ENCODE results near the gene RPIA.
"Not testable (repeated sequence)": the region's sequence is repeated elsewhere in the genome, so short reads cannot be mapped to it uniquely, and the experiment has no call there.

Gene RPIA

GRCh38 chr2:88735133-88735532 lies 43.7 kb downstream of the RPIA start:
- no peak for DNase-seq (ENCODE audit: low read depth in 2 of 2)

DNA sequence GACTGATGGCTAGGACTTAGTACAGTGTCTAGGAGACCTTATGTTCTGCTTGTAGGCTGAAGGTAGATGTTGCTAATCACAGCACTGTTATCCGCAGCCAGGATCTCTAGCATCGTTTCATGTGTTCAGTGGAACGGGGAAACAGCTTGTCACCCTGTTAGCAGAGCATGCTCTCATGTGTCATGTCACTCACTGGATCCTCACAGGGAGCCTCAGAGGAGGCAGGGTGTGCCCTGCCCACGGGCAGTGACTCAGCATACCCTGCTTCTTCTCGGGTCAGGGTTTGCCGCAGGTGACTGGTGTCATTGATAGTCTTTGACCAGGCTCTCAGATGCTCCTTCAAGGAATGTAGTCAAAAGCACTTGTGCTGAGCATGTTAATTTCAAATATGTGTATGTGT lies 44.4 kb downstream of the RPIA start:
- DNase-seq (ENCODE audit: low read depth in 2 of 2): peak in 1 of 2 donors; percentile 27

GRCh38 chr2:88736437-88736836 lies 45.0 kb downstream of the RPIA start:
- DNase-seq (ENCODE audit: low read depth in 2 of 2): no peak

- DNase-seq (ENCODE audit: low read depth in 2 of 2): no peak
Observed at GRCh38 chr2:88737385-88737784, 45.9 kb downstream of the RPIA start.

DNA sequence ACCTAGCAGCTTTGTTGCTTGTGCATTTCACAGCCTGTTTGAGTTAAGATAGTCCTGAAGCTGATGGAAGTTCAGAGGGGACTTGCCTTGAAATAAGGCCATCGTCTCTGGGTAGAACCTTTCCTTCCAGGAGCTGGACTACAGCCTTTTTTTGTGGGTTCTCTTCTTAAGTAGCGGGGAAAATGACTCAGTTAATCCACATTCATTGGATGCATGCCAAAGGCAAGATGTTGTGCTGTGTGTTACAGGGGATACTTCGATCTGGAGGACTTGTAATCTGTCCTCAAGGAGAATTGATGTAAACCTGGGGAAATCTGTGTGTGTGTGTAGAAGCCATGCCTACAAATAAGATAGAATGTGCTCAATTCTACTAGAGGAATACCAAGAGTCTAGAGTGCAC lies 46.8 kb downstream of the RPIA start:
- DNase-seq (ENCODE audit: low read depth in 2 of 2): no peak

DNA sequence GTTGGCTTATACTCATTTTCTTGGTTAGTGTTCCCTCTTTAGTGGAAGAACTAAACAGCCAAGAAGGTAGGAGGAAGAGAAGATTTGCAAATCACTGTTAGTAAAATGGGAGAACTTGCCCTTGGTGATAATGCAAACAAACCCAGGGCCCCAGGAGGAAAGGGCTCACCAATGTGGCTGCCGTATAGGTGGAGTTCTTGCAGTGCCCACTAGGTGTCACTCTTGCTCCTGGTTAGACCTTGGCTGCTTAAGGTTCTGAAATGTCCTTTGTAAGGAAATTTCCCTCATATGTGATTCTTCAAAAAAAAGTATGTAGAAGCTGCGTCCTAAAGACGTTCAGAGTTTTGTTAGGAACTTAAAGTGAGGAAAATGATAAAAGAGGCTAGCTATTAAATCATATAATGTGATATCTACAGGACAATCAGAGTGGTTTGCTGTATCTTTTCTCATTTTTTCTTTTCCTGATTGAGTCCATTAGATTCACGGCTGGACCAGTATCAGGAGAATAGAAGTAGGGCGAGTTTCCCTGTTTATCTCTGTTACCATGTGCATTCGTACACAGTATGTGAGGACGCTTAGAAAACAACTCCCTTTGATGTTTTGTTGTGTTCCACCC lies 48.6 kb downstream of the RPIA start:
- peak; percentile 28 to 50 for DNase-seq (ENCODE audit: low read depth in 2 of 2)

DNA sequence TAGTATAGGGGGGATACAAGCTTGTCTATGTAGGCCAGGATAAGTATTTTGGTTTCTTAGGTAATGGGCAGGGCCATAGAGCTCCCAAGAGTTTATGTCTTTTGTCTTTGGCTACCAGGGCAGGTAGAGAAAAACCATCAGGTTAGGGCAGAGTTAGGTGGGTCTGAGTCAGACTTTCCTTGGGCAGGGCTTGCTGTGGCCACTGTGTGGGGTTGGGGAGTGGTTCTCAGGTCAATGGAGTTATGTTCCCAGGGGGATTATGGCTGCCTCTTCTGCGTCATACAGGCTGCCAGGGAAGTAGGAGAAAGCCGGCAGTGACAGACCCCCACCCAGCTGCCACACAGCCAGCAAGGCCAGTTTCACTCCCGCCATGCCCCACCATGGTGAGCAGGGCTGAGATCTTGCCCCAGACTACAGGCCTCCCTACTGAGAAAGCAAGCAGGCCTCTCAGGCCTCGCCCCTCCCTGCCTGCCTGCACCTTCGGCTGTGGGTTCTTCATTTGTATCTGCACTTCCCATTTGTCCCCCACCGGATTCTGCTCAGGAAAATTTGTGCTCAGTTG lies 55.5 kb downstream of the RPIA start:
- DNase-seq (ENCODE audit: low read depth in 2 of 2): no peak

- DNase-seq (ENCODE audit: low read depth in 2 of 2): no peak
Observed at GRCh38 chr2:88747990-88748389, 56.5 kb downstream of the RPIA start.

- DNase-seq (ENCODE audit: low read depth in 2 of 2): no peak
Observed at GRCh38 chr2:88751768-88752167, 60.3 kb downstream of the RPIA start.

DNA sequence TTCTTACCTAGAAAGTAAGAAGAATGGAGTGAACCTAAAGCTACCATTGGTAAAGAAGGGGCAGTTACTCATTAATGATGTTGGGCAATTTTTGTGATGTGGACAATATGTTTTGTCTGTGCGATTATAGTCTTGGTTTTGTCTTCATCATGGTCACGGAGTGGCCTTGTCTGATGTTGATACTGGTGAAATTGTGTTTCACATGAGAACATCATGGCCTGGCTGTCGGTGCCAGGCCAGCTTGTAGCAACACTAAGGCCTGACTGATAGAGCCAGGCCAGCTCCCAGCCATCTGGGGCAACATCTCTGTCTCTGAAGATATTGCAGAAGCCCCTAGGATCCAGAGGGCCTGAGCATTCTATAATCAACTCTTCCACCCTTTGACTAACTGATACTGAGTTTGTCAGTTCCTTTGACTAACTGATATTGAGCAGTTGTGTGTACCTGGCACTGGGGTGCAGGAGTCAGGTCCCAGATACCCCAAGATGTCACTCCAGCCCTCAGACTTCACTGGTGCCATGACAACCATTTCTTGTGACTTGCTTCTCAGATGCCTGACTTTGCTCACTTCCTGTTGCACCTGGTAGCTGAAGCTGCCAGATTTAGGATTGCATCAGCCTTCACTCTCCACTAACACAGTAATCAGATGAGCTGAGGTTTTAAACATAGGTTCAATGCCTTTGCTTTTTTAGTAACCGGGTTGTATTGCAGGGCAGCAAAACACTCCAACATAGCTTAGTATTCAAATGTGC lies 62.5 kb downstream of the RPIA start:
- no peak for DNase-seq (ENCODE audit: low read depth in 2 of 2)

GRCh38 chr2:88754585-88755320 lies 63.3 kb downstream of the RPIA start:
- no peak for DNase-seq (ENCODE audit: low read depth in 2 of 2)

DNA sequence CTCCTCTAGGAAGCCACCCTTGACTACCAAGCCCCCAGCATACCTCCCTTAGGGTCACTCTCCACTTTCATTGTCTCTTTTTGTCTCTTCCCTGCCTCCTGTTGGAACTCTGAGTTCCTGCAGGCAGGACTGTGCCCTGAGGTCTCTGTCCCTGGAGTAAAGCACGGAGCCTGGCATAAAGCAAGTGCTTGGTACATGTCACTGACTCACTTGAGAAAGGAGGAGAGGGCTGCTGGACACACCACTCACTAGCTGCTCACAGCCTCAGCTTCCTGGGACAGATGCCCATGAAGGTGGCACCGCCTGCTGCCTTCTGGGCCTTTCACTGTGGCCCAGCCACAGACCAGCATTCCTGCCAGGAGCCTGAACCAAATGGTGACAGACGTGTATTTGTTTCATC lies 64.4 kb downstream of the RPIA start:
- DNase-seq (ENCODE audit: low read depth in 2 of 2): no peak

DNA sequence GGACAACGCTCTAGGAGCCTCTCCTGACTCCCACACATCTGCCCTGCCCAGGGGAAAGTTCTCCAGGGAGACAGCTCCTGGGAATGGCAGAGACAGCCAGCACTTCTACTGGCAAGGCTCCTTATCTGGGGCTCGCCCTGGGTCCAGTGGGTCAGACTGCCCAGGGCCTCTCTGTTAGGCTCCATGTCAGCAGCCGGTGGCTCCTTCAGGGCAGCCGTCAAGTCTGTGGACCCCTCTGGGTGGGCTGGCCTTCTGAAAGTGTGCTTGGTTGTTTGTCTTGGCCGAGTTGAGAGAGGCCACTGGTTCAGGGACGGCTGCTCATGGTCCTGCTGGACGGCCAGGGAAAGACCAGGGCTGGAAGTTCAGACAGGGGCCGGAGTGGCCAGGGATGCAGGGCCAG lies 65.6 kb downstream of the RPIA start:
- no peak for DNase-seq (ENCODE audit: low read depth in 2 of 2)

GRCh38 chr2:88758702-88759101 lies 67.2 kb downstream of the RPIA start:
- not testable (repeated sequence) for DNase-seq (ENCODE audit: low read depth in 2 of 2)

DNA sequence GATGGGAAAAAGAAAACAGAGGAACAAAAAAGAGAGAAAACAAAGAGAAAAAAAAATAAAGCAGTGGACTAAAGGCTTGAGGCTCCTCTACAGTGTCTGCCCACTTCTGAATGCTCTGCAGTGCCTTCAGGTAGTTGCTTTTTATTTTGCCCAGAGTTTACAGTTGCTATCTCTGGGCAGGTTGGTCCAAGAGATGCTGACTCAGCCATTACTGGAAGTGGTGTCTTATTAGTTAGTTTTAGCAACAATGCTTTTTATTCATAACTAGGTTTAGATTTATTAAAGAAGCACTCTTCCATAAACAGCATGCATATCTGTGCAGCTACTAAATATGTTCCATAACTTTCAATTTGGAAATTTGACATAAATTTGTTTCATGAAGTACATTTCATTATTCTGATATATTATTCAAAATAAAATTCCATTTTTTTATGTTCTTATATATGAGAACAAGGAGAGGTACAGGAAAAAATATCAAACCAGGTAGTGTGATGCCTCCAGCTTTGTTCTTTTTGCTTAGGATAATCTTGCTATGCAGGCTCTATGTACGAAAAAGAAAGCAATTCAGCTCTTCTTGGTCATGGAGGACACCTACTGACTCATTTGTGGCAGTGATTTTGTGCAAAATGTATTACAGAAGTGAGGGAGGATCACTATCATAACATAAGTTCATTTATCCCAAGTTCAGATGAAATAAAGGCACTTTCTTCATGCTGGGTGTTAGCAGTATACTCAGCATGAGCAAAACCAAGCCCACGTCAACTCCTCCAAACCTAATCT lies 69.5 kb downstream of the RPIA start:
- no peak for DNase-seq (ENCODE audit: low read depth in 2 of 2)

DNA sequence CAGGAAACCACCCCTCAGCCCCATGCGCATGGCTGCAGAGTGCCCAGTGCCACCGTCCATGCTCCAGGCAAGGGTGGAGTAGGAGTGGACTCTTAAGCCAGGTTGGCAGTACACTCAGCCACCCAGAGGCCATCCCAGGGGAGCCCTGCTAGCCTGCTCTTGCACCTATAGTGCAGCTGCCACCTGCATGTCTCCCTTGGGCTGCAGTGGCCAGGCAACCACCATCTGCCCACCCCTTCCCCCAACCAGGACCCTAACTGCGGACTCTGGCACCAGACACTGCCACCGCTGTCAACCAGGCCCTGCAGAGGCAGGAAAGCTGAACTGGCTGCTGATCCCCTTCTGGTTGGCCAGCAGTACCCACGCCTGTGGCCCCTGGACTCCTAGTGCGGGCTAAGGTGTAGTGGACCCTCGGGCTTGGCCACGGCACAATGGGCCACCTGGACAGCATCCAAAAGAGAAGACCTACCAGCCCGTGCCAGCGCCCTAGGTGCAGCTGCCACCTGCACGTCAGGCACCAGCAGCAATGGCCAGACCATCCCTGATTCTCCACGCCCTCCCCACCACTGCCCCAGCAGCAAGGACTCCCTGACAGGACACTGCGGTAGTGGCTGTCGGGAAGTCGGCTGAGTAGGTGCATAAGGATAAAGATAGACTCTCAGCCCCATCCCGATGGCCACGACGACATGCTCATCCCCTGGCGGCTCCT lies 72.8 kb downstream of the RPIA start:
- no peak for DNase-seq (ENCODE audit: low read depth in 2 of 2)

GRCh38 chr2:88764850-88765153 lies 73.3 kb downstream of the RPIA start:
- DNase-seq (ENCODE audit: low read depth in 2 of 2): no peak

DNA sequence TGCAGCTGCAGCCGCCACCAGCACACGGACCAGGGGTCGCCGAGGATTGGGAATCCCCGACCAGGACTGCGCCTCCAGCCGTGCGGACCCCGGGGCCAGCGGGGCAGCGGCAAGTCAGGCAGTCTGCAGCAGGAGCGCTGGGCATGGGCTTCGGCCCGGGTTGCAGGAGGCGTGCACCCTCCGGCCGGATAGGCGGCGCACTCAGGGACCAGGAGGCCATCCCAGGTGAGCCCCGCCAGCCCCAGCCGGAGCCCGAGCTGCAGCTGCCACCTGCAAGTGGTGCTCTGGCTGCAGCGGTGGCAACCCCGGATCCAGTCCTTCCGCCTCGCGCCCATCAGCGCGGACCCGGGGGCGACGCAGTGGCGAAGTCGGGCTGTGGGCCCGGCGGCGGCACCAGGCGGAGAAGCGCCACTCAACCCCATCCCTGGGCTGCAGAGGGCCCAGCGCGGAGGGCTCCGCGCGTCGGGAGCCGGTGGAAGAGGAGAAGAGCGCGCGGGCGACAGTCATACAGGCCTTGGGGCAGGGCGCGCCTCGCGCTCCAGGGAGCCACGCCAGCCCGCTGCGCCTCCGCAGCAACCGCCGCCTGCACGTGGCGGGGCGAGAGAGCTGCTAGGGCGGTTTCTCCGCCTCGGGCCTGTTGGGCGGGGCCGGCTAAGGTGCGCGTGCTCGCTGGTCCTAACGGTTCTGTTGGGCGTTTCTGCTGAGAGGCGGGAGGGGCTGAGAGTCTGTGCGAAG lies 73.8 kb downstream of the RPIA start:
- peak in 1 of 2 donors; percentile 8 for DNase-seq (ENCODE audit: low read depth in 2 of 2)

GRCh38 chr2:88765889-88766481 lies 74.5 kb downstream of the RPIA start:
- DNase-seq (ENCODE audit: low read depth in 2 of 2): not testable (repeated sequence)

GRCh38 chr2:88770016-88770415 lies 78.5 kb downstream of the RPIA start:
- no peak for DNase-seq (ENCODE audit: low read depth in 2 of 2)

Data from stimulated activated CD8-positive, alpha-beta memory T cell treated with anti-CD3 and anti-CD28 coated beads, Interleukin-15, amount 100 ng/mL, for 4 hours (primary cell).